ENCODE measurements around the gene LPCAT2. TPM values are rescaled to one million over a fixed set of nuclear protein-coding genes. Genes with fewer than 3 reads are reported as not detected.

LPCAT2 gene
- total RNA-seq (2022; extraction: Qiagen RNA extraction; ENCODE audit: low read depth) = 5.6 to 7.4 TPM (median 6.2 TPM) in 5 replicates

DNA sequence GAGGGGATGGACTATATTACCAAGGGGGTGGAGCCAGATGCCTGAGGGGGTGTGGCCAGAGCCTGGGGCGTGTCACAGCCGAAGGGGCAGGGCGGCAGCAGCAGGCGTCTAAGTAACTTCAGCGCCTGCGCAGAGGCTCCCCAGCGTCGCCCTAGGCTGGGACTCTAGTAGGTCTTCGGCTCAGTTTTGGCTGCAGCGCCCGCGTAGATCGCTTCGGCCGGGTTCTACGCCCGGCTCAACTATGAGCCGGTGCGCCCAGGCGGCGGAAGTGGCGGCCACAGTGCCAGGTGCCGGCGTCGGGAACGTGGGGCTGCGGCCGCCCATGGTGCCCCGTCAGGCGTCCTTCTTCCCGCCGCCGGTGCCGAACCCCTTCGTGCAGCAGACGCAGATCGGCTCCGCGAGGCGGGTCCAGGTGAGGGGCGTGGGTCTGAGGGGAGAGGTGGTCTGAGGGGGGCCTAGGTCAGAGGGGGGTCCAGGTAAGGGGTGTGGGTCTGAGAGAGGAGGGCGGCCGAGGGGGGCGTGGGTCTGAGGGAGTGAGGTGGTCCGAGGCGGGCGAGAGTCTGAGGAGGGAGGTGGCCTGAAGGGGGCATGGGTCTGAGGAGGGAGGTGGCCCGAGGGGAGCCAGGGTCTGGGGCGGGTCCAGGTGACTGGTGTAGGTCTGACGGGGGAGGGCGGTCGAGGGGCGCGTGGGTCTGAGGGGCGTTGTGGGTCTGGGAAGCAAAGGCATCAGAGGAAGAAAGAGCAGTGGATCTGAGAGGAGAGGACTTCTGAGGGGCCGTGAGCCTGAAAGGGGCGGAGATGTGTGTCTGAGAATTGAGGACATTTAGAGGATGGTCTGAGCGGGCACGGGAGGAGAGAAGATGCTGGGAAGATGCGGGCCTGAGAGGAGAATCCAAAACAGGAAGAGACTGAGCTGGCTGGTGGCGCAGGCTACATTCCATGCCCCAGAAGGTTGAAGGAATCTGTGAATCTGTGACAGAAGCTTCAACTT lies at the start of gene LPCAT2:
TSS of gene LPCAT2 (plus strand) at position 132 of the 991 bp plus-strand sequence. CDS start at position 242, 110 bp downstream.

DNA sequence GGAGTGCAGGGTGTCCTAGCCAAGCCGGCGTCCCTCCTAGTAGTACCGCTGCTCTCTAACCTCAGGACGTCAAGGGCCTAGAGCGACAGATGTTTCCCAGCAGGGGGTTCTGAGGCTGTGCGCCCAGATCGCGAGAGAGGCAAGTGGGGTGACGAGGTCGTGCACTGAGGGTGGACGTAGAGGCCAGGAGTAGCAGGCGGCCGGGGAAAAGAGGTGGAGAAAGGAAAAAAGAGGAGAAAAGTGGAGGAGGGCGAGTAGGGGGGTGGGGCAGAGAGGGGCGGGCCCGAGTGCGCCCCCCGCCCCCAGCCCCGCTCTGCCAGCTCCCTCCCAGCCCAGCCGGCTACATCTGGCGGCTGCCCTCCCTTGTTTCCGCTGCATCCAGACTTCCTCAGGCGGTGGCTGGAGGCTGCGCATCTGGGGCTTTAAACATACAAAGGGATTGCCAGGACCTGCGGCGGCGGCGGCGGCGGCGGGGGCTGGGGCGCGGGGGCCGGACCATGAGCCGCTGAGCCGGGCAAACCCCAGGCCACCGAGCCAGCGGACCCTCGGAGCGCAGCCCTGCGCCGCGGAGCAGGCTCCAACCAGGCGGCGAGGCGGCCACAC lies 29.9 kb upstream of the LPCAT2 start, which contains the start of gene MMP2:
TSS of gene MMP2 (plus strand) at position 372 of the 603 bp plus-strand sequence. CDS start 282 bp downstream, outside the sequence.

DNA sequence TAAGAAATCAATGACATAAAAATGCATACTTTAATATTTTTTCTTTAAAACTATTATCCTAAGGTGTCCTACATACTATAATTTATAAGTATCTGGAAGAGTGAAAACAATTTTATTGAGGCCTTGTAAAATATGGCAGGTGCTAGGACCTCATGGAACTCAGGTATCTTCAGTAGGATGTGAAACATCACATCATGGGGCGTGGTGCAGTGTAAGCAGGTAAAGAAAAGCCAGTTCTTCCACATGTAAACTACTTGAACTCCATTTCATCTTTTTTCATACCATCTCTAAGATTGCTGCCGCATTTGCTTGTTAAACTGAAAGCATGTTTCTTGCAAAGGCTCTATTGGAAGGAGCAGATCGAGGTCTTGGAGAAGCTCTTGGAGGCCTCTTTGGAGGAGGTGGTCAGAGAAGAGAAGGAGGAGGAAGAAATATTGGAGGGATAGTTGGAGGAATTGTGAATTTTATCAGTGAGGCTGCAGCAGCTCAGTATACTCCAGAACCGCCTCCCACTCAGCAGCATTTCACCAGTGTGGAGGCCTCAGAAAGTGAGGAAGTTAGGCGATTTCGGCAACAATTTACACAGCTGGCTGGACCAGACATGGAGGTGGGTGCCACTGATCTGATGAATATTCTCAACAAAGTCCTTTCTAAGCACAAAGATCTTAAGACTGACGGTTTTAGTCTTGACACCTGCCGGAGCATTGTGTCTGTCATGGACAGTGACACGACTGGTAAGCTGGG lies 57.7 kb downstream of the LPCAT2 start, which contains the start of gene CAPNS2:
TSS of gene CAPNS2 (plus strand) at position 253 of the 744 bp plus-strand sequence. CDS start at position 326, 73 bp downstream.

Other genes starting within 250 kb of the LPCAT2 start
- gene IRX6, start 184.9 kb upstream of the LPCAT2 start, total RNA-seq (2022; extraction: Qiagen RNA extraction; ENCODE audit: low read depth) = not detected in 5 replicates
- gene MMP2, start 29.9 kb upstream of the LPCAT2 start, total RNA-seq (2022; extraction: Qiagen RNA extraction; ENCODE audit: low read depth) = 9.3 to 16.3 TPM (median 11.8 TPM) in 5 replicates
- gene CAPNS2, start 57.6 kb downstream of the LPCAT2 start, total RNA-seq (2022; extraction: Qiagen RNA extraction; ENCODE audit: low read depth) = not detected in 5 replicates
- 0.05 TPM in 2 of 5 replicates, not detected in the others for gene SLC6A2, start 146.9 kb downstream of the LPCAT2 start, total RNA-seq (2022; extraction: Qiagen RNA extraction; ENCODE audit: low read depth)

All from A549 treated with CpdA at 1 μM for 4 hours (cell line).